ENCODE results near the gene TMCC3. TPM values are rescaled to one million over a fixed set of nuclear protein-coding genes. Genes with fewer than 3 reads are reported as not detected.
"Not testable (repeated sequence)": the region's sequence is repeated elsewhere in the genome, so short reads cannot be mapped to it uniquely, and the experiment has no call there.

The TMCC3 gene
- total RNA-seq, 2 donors from 2014 or later, result 1.5 to 2.9 TPM

DNA sequence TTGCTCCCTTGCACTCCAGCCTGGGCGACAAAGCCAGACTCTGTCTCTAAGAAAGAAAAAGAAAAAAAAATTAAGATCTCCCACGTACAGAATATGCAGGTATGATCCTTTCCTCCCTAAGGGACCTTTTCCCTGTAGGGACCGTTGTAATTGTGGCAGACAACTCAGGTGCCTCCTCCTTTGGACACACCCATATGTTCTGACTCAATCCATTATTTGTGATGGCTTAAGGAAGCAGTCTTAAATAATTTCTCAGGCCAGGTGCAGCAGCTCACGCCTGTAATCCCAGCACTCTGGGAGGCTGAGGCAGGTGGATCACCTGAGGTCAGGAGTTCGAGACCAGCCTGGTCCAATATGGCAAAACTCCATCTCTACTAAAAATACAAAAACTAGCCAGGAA is 53.1 kb downstream of the TMCC3 start:
- peaks cover 7% of the 10 kb centered on the region for H3K4me1 Mint-ChIP-seq
- H3K27me3 Mint-ChIP-seq, result peaks cover 22% of the 10 kb centered on the region
- DNase-seq (no peak), ATAC-seq (no peak)
- H3K9me3 ChIP-seq (ENCODE audit: control insufficient read depth, low read length, poor library complexity, severe bottlenecking), result no peaks in the 10 kb centered on the region
- no peak overlapping the region for H3K4me3 Mint-ChIP-seq
- no peak overlapping the region for H3K27ac Mint-ChIP-seq
- peaks cover 4% of the 10 kb centered on the region for H3K36me3 Mint-ChIP-seq (ENCODE audit: low read depth)

DNA sequence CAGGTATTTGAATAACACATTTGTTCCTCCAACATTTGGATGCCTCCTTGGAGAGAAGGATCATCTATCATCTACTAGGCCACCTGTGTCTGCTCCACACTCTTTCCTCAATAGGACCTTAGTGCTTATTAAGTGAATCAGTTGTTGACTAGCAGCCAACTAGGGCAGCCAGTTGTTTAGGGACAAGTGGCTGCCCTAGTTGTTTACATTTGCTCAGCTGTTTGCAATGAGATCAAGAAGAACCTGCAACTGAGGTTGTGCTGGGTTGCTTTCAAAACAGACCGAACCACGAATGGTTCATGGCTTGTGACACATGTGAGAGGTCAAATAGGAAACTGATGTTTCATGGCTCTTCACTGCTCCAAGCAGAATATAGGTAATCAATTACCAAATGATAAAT is 53.8 kb downstream of the TMCC3 start:
- H3K27ac Mint-ChIP-seq, result no peak overlapping the region
- ATAC-seq, result no peak

DNA sequence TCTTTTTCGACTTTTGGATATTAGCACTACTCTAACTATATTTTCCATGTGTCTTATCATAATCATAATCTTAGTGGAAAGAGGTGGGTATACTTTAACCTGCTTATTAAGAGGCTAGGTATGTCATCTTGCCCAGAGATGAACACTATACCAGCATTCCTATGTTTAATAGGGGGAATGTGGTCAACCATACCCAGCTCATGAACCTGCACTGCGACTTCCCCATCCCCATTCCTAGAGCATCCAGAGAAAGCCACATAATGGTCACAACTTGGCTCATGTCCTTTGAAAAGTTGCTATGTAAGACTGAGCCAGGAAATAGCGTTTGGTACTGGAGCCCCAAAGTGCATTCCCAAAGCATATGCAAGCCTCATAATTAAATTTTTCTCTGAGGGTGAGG is 55.2 kb downstream of the TMCC3 start:
- H3K4me3 Mint-ChIP-seq, result no peak overlapping the region
- H3K36me3 Mint-ChIP-seq (ENCODE audit: low read depth), result no peaks in the 10 kb centered on the region
- peaks cover 2% of the 10 kb centered on the region for H3K4me1 Mint-ChIP-seq
- H3K9me3 ChIP-seq (ENCODE audit: control insufficient read depth, low read length, poor library complexity, severe bottlenecking), result no peaks in the 10 kb centered on the region
- DNase-seq, result no peak
- H3K27ac Mint-ChIP-seq, result no peak overlapping the region
- peaks cover 22% of the 10 kb centered on the region for H3K27me3 Mint-ChIP-seq
- no peak for ATAC-seq

More for the DNA sequence above, 53.8 kb downstream of the TMCC3 start:
- peaks cover 22% of the 10 kb centered on the region for H3K27me3 Mint-ChIP-seq
- no peak for DNase-seq
- H3K4me3 Mint-ChIP-seq, result no peak overlapping the region
- peaks cover 7% of the 10 kb centered on the region for H3K4me1 Mint-ChIP-seq
- no peaks in the 10 kb centered on the region for H3K9me3 ChIP-seq (ENCODE audit: control insufficient read depth, low read length, poor library complexity, severe bottlenecking)
- peaks cover 4% of the 10 kb centered on the region for H3K36me3 Mint-ChIP-seq (ENCODE audit: low read depth)

DNA sequence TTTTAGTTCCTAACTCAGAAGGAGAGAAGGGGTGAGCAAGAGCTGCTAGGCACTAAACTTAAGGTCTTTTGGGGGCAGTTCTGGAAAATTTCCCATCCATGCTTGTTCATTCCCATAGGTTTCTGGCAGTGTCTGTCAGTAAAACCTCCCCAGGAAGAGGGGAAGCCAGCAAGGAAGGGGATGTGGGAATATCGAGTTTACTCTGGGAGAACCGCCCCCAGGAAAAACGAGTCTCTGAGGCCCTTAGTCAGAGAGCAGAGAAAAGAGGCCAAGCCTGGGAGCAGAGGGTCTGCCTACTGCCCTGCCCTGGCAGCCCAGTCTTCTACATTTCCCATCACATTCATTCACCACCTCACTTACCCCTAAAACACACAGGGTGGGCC is 55.9 kb downstream of the TMCC3 start:
- Mint-ChIP-seq H3K4me1 (peaks cover 2% of the 10 kb centered on the region), H3K27me3 (peaks cover 16% of the 10 kb centered on the region), H3K27ac (no peak overlapping the region), H3K4me3 (no peak overlapping the region), H3K36me3 (ENCODE audit: low read depth) (no peaks in the 10 kb centered on the region)
- DNase-seq, result no peak
- no peak for ATAC-seq
- H3K9me3 ChIP-seq (ENCODE audit: control insufficient read depth, low read length, poor library complexity, severe bottlenecking), result no peaks in the 10 kb centered on the region

DNA sequence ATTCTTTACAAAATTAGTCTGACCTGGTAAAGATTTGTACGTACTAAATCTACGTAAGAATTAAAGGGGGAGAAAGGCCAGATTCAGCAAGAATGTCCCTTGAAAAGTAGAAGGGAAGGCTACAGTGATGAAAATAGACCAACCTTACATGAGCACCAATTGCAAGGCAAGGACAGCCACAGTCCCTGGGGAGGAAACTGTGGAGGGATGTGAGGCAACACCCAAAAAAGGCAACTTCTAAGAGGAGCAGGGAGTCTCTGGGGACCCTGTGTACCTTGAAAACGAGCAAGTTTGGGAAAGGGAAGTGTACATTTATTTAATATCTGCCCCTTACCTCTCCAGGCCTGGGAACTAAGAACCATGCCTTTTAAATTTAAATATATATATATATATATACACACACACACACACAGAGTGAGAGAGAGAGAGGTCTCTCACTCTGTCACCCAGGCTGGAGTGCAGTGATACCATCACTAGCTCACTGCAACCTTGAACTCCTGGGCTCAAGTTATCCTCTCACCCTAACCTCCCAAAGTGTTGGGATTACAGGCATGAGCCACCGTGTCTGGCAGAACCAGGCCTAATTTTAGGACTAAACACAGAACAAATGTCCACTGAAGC is 56.4 kb downstream of the TMCC3 start:
- no peak overlapping the region for H3K27ac Mint-ChIP-seq
- no peaks in the 10 kb centered on the region for H3K9me3 ChIP-seq (ENCODE audit: control insufficient read depth, low read length, poor library complexity, severe bottlenecking)
- ATAC-seq (no peak), DNase-seq (no peak)
- H3K4me1 Mint-ChIP-seq, result peaks cover 2% of the 10 kb centered on the region
- H3K4me3 Mint-ChIP-seq, result no peak overlapping the region
- H3K27me3 Mint-ChIP-seq, result peaks cover 16% of the 10 kb centered on the region
- H3K36me3 Mint-ChIP-seq (ENCODE audit: low read depth), result no peaks in the 10 kb centered on the region

DNA sequence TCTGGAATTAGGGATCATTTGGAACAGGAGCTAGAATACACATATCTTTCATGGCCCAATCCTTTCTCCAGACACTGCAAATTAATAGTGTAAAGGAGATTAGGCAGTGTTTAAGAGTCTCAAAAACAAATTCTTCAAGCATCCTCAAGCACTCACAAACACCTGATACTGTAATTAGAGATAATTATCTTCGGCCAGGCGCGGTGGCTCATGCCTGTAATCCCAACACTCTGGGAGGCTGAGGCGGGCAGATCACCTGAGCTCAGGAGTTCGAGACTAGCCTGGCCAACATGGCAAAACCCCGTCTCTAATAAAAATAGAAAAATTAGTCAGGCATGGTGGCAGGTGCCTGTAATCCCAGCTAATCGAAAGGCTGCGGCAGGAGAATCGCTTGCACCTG is 57.6 kb downstream of the TMCC3 start:
- H3K27ac Mint-ChIP-seq; H3K9me3 ChIP-seq (ENCODE audit: control insufficient read depth, low read length, poor library complexity, severe bottlenecking); H3K36me3 Mint-ChIP-seq (ENCODE audit: low read depth); H3K4me1 Mint-ChIP-seq; H3K27me3 Mint-ChIP-seq; H3K4me3 Mint-ChIP-seq; DNase-seq; ATAC-seq: not testable (repeated sequence)

DNA sequence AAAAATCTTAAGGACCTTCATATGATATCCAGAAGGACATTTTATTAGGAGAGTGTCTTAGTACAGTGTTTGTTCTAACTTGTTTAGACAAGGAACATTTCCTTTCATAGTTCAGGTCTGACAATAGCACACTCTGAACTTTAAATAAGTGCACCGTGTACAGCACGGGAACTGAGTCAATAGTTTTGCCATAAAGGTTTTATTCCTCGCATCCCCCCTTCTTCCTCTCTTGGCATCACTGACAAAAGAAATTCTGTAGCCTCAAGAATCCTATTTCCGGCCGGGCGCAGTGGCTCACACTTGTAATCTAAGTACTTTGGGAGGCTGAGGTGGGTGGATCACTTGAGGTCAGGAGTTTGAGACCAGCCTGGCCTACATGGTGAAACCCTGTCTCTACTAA is 58.3 kb downstream of the TMCC3 start:
- ATAC-seq (no peak), DNase-seq (no peak)
- H3K9me3 ChIP-seq (ENCODE audit: control insufficient read depth, low read length, poor library complexity, severe bottlenecking), result no peaks in the 10 kb centered on the region
- Mint-ChIP-seq H3K4me1 (peaks cover 2% of the 10 kb centered on the region), H3K36me3 (ENCODE audit: low read depth) (no peaks in the 10 kb centered on the region), H3K27ac (no peak overlapping the region), H3K27me3 (peaks cover 8% of the 10 kb centered on the region), H3K4me3 (no peak overlapping the region)

DNA sequence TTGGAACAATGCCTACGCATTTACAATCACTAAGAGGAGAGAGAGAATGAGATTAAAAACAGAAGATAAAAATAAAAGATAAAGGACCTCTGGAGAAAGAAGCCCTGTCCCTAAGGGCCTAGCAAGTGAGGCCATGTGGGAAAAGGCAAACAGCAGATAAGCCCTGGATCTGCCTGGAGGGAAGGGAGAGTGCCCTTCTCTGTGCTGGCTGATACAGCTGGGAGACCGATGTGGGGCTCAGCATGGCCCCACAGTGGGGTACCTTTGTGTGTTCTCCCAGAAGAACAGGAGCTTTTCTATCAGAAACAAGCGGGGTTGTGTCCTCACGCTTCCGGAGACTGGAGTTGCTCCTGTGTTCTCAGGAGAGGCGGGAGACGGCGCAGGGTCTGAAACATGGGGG is 59.9 kb downstream of the TMCC3 start:
- Mint-ChIP-seq H3K27me3 (peaks cover 8% of the 10 kb centered on the region), H3K4me1 (peaks cover 2% of the 10 kb centered on the region), H3K36me3 (ENCODE audit: low read depth) (no peaks in the 10 kb centered on the region), H3K4me3 (no peak overlapping the region), H3K27ac (no peak overlapping the region)
- DNase-seq (no peak), ATAC-seq (no peak)
- H3K9me3 ChIP-seq (ENCODE audit: control insufficient read depth, low read length, poor library complexity, severe bottlenecking), result no peaks in the 10 kb centered on the region

DNA sequence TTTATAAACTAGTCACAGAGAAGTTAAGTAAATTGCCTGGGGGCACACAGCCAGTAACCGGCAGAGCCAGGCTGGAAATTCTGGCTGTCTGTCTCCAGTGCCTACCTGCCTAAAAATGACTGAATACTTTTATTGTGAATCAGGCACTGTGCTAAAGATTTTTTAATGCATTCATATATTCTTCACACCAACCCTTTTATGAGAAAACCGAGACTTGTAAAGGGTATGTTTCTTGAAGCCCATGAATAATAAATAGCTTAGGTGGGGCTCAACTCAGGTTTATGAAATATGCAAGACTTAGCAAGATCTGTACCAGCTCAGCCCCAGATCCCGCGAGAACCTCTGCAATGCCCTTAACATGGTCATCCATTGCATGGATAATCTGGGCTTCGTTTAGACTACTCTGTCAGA is 60.8 kb downstream of the TMCC3 start:
- ATAC-seq, result no peak
- Mint-ChIP-seq H3K27me3 (peaks cover 8% of the 10 kb centered on the region), H3K27ac (no peak overlapping the region), H3K4me3 (no peak overlapping the region), H3K36me3 (ENCODE audit: low read depth) (no peaks in the 10 kb centered on the region), H3K4me1 (peaks cover 2% of the 10 kb centered on the region)
- no peaks in the 10 kb centered on the region for H3K9me3 ChIP-seq (ENCODE audit: control insufficient read depth, low read length, poor library complexity, severe bottlenecking)
- no peak for DNase-seq

DNA sequence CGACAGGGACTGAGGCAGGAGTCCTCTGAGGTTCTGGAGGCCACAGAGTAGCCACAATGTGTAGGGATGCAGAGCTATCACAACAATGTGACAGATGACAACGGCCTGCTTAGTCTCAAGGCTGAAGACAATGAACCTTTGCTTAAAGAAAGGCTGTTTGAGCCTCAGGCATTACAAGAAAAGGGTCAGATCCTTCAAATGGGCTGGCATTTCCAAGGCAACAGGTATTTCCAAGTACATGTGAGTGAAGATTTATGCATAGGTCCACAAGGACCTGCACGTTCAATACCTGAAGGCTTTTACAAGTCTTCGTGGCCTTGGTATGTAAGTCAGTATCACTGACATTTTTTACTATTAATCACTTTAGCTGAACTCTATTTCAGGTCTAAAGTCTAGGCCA is 62.0 kb downstream of the TMCC3 start:
- Mint-ChIP-seq H3K27me3 (peaks cover 8% of the 10 kb centered on the region), H3K27ac (no peak overlapping the region), H3K4me1 (peaks cover 2% of the 10 kb centered on the region), H3K4me3 (no peak overlapping the region), H3K36me3 (ENCODE audit: low read depth) (no peaks in the 10 kb centered on the region)
- no peak for DNase-seq
- H3K9me3 ChIP-seq (ENCODE audit: control insufficient read depth, low read length, poor library complexity, severe bottlenecking), result no peaks in the 10 kb centered on the region
- ATAC-seq, result no peak

DNA sequence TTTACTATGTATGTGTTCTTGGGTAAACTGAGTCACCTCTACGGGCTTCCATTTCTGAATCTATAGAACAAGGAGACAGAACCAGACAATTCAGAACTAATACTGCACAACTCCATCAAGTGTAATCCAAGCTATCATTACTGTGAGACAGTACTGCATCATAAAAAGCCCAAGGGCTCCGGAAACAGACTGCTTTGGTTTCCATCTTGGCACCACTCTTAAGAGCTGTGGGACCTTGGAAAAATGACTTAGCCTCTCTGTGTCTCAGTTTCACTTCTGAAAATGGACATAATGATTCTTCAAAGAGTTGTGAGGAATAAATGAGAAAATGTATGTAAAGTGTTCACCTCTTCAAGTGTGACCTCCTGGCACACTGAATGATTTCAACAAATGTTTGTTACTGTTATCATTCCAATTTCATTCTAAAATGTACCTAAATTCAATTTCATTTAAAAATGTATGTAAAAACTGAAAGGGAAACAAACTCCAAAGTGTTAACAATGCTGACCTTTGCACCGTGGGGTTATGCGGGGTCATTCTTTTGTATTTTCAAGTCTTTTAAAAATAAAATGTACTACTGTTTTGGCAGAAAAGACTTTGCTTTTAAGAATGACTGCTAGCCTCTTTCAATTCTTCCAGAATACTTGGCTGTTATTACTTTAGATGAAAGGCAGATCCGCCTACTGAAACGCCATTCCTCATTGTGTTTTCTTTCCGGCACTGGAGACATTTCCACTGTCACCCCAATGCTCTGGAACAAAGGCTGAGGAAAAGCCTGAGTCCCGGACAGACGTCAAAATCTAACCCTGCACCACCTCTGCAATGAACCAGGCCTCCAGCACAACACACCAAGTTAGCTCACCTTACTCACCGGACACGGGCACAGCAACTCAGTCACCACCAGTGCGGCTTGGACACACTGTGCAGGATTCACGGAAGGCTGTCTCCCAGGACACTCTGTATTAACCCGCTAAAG is 62.8 kb downstream of the TMCC3 start:
- Mint-ChIP-seq H3K36me3 (ENCODE audit: low read depth) (no peaks in the 10 kb centered on the region), H3K4me3 (no peak overlapping the region), H3K27ac (no peak overlapping the region), H3K4me1 (peaks cover 2% of the 10 kb centered on the region), H3K27me3 (peaks cover 8% of the 10 kb centered on the region)
- ATAC-seq, result no peak
- no peak for DNase-seq
- H3K9me3 ChIP-seq (ENCODE audit: control insufficient read depth, low read length, poor library complexity, severe bottlenecking), result no peaks in the 10 kb centered on the region

DNA sequence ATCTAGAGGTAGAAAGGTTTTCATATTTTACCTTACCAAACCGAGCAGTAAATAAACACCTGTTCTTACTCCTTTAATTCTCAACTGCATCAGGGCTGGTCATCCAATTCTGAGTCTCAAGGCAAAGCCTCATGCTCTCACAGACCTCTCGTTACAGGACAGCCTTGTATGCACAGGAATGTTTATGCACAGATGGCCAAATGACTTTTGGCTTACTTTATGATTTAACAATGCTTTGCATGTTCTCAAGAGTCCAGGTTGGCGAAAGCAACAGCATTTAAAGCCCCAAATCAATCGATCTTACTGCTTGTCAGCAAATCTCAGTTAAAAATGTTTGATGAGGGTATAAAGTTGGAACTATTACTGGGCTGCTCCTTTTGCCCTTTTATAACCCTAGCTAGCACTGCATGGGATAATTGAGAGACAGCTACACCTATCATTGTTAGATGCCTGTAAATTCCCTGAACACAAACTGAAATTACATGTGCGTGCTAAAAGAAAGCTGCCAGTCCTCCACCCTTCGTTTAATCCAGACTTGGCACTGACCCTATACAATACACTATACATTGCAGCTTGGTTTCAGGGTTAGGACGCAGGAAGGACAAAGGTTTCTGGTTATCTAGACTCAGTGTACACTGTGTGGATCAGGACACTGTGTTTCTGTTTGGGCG is 63.6 kb downstream of the TMCC3 start:
- Mint-ChIP-seq H3K36me3 (ENCODE audit: low read depth) (no peaks in the 10 kb centered on the region), H3K4me1 (peaks cover 2% of the 10 kb centered on the region), H3K4me3 (no peak overlapping the region), H3K27me3 (peaks cover 8% of the 10 kb centered on the region), H3K27ac (no peak overlapping the region)
- no peak for DNase-seq
- no peaks in the 10 kb centered on the region for H3K9me3 ChIP-seq (ENCODE audit: control insufficient read depth, low read length, poor library complexity, severe bottlenecking)
- ATAC-seq, result no peak

DNA sequence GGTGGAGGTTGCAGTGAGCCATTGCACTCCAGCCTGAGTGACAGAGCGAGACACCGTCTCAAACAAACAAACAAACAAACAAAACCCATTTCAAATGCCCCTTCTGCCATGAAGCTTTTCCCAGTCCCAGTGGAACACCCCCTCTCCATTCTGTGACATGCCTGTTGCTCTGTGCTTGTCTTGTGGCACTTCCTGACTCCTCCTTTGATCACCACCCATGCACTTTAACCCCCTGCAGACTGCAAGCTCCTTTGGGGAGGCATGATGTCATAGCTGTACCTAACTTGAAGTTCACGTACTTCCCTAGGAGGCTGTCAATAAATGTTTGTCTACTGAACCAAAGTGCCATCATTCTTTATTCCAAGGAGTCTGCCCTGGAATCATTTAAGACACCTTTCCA is 64.7 kb downstream of the TMCC3 start:
- Mint-ChIP-seq H3K4me3 (no peak overlapping the region), H3K27ac (peak overlapping the region; percentile 11), H3K4me1 (peaks cover 2% of the 10 kb centered on the region), H3K27me3 (peaks cover 4% of the 10 kb centered on the region), H3K36me3 (ENCODE audit: low read depth) (peaks cover 3% of the 10 kb centered on the region)
- ATAC-seq, result no peak
- no peak for DNase-seq
- no peaks in the 10 kb centered on the region for H3K9me3 ChIP-seq (ENCODE audit: control insufficient read depth, low read length, poor library complexity, severe bottlenecking)
